GM18867 (cell line): Measurements from ENCODE around the gene TPPP.
"Not testable (repeated sequence)": the region's sequence is repeated elsewhere in the genome, so short reads cannot be mapped to it uniquely, and the experiment has no call there.

ENCODE experiments used
- ATAC-seq: cut with Tn5 transposase; IDR thresholded peaks from one replicate; pipeline ENCODE4 v1.9.1; 2021; ENCODE audit warnings: mild to moderate bottlenecking, moderate library complexity; ENCODE audit not compliant: unreplicated experiment

The TPPP gene

GRCh38 chr5:628351-629205 is 64.6 kb downstream of the TPPP start:
- not testable (repeated sequence) for ATAC-seq

- no peak for ATAC-seq
Observed at GRCh38 chr5:627840-628239, 65.3 kb downstream of the TPPP start.

DNA sequence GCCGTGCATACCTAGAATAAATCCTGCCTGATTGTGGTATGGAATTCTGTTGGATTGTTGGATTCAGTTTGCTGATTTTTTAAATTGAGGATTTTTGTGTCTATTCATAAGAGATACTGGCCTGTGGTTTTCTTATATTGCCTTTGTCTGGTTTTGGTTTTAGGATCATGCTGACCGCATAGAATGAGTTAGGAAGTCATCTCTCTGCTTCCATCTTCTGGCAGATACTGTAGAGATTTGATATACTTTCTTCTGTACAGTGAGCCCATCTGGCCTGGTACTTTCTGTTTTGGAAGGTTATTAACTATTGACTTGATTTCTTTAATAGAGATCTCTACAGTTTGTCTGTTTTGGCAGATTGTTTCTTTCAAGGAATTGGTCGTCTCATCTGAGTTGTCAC is 66.3 kb downstream of the TPPP start:
- ATAC-seq: no peak

- ATAC-seq: no peak
Observed at GRCh38 chr5:625516-625915, 67.6 kb downstream of the TPPP start.

DNA sequence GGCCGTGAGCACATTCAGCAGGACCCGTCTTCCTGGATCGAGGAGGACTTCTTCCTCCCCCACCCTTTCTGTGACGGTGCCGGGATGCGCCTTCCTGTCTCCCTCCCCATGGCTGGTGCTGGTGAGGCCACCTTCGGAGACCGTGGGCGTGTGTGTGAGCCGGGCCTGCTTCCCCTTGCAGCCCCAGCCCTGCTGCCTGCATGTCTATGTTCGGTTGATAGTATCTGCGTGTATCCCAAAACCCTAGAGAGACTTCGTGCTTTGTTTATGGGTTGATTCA is 68.3 kb downstream of the TPPP start:
- ATAC-seq: no peak

DNA sequence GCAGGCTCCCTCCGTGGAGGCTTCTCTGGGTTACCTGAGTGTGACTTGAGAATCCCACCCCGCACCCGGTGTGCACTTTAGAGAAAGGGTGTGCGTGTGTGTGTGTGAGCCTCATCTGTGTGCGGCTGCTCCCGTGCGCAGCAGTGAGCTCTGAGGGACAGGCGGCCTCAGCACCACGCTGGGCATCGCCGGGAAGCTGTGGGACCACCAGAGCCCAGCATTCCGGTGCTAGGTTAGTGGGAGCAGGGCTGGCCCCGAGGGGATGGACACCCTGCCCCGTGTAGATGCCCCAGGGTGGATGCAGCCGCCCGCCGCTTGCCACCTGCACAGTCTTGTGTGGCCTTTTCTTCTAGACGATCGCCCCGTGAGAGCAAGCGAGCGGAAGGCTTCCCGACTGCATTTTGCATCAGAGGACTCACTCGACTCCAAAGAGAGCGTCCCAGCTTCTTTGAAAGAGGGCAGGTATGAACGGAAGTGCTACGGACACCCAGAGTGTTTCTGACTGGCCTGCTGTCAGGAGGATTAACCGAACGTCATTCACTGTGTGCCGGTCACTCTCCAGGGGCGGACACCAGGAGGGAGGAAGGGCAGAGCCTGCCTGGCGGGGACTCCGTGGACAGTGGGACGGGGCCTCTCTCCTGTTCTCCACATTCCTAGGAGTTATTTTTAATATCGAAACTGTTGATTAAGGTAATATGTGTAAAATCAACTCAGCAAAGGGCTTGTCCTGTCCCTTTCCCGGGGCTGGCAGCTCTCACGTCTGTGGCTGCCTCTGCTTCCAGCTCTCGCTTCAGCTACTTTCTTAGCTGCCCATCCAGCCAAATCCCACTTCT is 68.8 kb downstream of the TPPP start:
- ATAC-seq: no peak

DNA sequence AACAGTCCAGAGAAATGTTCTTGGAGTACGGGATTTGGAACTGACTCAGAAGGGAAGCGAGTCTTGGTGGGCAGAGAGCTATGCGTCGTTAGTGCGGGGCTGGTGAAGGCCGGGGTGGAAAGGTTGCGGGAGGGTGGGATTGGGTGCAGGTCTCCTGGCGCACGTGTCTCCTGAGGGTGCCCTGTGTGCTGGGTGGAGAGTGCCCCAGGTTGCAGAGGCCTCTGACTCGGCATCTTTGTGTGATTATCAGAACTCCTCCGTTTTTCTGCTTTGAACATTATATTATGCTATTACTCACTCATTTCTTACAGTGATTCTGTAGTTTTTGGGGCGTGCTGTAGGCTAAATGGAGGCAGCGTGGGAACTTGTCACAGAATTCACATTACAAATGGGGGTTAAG is 69.6 kb downstream of the TPPP start:
- ATAC-seq: no peak

DNA sequence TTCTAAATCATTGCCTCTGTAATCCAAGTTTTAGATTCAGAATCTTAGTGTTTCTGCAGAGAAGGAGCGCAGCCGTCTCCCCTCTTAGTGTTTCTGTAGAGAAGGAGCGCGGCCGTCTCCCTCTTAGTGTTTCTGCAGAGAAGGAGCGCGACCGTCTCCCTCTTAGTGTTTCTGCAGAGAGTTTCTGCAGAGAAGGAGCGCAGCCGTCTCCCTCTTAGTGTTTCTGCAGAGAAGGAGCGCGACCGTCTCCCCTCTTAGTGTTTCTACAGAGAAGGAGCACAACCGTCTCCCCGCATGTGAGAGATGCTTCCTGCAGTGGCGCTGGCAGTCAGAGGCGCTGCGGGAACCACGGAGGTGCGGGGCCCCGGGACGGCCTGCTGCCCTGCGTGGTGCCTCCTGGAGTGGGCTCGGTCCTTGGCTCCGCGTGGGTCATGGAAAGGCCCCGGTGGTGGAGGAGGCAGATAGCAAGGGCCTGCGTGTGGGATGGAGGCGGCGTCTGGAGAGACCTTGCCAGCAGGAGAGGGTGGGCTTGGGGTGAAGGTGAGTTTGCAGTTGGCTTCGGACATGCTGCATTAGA is 70.1 kb downstream of the TPPP start:
- ATAC-seq: no peak

DNA sequence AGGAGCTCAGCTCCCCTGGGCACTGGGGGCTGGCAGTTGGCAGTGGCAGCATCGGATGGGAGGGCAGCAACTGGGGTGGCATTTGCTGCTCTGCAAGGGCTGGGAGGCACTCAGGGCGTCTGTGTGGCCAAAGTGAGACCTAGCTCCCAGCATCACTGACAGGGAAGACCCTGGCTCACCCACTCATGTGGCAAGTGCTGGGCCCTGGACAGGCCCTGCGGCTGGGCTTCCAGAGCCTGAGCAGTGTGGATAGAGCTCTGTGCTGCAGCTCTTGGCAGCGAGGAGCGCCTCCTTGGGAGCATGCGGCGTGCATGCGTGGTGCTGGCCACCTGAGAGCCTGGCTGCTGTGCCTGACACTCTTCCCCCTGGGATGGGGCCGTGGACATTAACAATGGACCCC is 70.8 kb downstream of the TPPP start:
- ATAC-seq: no peak

GRCh38 chr5:621341-621761 is 71.8 kb downstream of the TPPP start:
- no peak for ATAC-seq

- ATAC-seq: no peak
Observed at GRCh38 chr5:620586-621180, 72.5 kb downstream of the TPPP start.

DNA sequence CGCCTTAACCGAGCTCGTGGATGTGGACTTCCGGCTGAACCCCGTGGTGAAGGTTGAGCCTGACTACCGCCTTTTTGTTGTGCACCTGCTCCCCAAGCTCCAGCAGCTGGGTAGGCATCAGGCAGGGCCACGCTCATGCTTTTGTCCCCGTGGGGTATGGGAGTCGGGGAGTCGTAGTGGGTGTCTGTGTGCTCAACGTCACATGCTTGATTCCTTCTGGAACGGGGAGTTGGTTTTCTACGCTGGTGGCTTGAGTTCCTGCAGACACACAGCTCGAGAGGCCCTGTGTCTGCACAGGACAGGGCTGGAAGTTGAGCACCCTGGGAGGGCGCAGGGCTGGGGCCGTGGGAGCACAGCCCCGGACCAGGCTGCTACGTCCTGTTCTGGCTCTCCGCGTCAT is 73.0 kb downstream of the TPPP start:
- no peak for ATAC-seq

DNA sequence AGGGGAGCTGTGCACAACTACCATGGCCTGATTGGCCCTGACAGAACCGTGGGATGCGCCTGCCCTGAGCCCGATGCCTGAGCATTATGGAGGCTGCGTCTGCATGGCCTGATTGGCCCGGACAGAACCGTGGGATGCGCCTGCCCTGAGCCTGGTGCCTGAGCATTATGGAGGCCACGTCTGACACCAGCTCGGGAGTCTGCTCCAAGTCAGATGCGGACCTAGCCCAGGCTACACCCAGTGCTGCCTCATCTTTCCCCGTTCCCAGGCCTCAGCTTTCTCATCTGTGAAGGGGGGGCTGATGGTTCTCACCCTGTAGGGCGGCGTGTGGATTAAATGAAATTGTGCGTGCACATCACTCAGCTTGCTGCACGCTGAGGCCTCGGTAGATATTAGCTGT is 73.7 kb downstream of the TPPP start:
- no peak for ATAC-seq

DNA sequence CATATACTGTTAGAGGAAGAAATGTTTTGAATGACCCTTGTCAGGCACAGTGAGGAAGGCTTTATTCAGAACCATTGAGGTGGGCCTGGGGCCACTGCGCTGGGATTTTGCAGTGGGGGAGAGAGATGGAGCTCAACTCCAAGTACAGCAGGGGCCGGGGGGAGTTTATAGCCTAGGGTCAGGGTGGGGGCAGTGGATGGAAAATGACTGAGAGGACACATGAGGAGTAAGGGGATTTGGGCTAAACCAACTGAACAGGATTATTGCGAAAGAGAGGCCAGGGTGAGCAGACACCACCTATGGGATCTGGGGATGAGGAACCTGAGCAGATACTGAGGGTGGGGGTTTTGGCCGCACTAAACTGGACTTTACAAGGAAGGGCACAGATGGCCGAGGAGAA is 74.7 kb downstream of the TPPP start:
- ATAC-seq: no peak

- no peak for ATAC-seq
Observed at GRCh38 chr5:617896-618295, 75.3 kb downstream of the TPPP start.

DNA sequence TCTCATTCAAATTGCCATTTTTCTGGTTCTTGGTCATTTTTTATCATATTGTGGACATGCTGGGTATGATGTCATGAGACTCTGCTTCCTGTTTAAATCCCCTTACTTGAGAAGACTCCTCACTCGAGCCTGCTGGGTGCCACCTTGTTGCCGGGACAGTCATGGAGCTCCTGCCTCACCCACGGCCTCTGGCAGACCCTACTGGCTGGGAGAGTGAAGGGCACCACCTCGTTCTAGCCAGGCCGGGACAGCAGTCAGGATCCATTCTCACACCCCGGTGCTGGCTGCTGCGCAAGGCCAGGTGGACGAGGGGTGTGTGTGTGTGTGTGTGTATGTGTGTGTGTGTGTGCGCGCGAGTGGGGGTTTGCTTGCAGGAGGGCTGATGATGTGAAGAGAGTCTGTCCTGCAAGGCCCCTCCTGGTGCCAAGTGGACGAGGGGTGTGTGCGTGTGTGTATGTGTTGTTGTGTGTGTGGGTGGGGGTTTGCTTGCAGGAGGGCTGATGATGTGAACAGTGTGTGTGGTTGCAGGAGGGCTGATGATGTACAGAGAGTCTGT is 76.6 kb downstream of the TPPP start:
- ATAC-seq: no peak

- ATAC-seq: peak; percentile 31
Observed at GRCh38 chr5:612498-613424, 80.4 kb downstream of the TPPP start.

GRCh38 chr5:611731-612486 is 81.2 kb downstream of the TPPP start, which contains the start of gene CEP72:
Gene CEP72, plus strand, starts transcription at chr5:612340. Its CDS starts 22 bp downstream, at chr5:612362.
- ATAC-seq: peak; percentile 80
